T-helper 2 cell (primary cell): ENCODE data around the gene HEXIM2.
"Not testable (repeated sequence)": the region's sequence is repeated elsewhere in the genome, so short reads cannot be mapped to it uniquely, and the experiment has no call there.

Experiments used
- DNase-seq, 5 experiments: peaks; one replicate each; pipeline versions ENCODE4 v3.0.0 to v3.0.0-alpha.2; 2012 to 2022

HEXIM2 gene

GRCh38 chr17:45171338-45172231 is 9.9 kb downstream of the HEXIM2 start:
- DNase-seq = no peak

- no peak for DNase-seq
Observed at GRCh38 chr17:45172232-45172540, 10.5 kb downstream of the HEXIM2 start.

DNA sequence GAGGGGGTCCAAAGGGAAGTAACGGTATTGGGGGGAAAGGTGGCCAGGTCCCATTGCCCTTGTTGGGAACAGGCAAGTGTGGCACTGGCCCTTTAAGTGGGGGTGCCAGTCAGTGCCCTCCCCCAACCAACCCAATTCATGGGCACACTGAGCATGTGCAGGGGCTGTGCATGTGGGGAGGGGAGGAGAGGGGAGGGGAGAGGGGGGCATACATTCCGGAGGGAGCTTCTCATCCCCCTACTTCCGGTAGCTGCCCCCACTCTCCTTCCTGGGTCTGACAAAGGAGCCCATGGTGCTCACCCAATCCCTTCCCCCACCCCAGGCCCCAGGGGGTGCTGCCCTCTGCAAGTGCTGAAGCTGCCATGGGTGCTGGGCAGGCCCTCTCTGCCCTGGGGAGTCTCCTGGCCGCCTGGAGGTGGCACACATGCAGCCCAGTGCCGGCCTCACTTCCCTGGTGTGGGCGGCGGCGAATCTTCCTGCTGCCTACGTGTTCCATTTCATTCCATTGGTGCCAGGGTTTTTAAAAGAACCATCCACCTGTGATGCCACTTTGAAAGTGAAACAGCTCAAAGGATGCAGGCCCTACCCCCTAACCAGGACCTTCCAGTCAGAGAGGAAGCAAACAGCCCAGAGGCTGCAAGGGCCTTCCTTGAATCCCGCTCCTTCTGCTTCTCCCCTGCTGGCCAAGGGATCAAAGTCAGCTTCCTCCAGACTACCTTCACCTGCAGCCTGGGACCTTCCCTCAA is 11.0 kb downstream of the HEXIM2 start:
- DNase-seq = peak in 4 of 5 experiments; percentile 18 to 83 (median 25)

DNA sequence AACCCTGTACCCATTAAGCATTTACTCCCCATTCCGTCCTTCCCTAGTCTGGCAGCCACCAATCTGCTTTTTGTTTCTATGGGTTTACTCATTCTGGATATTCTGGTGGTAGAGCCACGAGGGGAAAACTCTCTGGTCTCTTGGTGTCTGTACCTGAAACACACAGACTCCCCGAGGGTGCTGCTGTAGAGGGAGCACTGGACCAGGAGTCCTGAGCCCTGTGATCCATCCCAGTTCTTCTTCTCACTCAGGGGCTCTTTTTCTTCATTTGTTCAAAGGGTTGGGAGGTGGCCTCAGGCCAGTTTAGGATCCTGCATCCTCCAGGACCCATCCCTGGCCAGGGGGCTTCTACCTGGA is 14.1 kb downstream of the HEXIM2 start:
- no peak for DNase-seq

DNA sequence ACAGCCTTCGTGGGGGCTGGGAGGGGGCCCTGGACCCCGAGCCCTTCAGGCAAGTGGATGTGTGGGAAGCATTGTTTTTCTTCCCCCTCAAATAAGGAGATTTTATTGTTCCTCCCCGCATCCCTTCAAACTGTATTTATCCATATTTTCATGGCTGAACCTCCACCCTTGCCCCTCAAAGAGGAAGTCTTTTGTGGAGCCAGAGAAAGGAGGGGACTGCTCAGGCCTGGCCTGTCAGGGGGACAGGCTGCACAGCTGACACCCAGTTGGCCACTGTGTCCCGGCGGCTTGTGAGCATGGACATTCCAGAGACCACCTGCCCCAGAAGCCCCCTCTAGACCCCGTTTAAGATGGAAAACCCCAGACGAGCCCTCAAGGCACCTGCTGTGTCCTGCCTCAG is 15.9 kb downstream of the HEXIM2 start:
- no peak for DNase-seq

GRCh38 chr17:45184144-45184543 is 22.5 kb downstream of the HEXIM2 start:
- no peak for DNase-seq

DNA sequence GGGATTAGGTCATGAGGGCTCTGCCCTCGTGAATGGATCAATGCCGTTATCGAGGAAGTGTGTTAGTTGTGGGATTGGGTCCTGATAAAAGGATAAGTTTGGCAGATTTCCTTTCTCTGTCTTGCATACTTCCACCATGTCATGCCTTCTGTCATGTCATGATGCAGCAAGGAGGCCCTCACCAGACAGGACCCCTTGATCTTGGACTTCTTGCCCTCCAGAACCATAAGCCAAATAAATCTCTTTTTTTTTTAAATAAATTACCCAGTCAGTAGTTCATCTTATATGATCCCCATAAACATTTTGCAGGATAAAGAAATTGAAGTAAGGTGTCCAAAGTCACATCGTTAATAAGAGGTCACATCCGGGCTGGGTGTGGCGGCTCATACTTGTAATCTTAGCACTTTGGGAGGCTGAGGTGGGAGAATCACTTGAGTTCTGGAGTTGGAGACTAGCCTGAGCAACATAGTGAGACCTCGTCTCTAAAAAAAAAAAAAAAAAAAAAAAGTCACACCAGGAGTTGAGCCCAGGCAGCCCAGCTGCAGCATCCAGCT is 25.2 kb downstream of the HEXIM2 start:
- DNase-seq = no peak

DNA sequence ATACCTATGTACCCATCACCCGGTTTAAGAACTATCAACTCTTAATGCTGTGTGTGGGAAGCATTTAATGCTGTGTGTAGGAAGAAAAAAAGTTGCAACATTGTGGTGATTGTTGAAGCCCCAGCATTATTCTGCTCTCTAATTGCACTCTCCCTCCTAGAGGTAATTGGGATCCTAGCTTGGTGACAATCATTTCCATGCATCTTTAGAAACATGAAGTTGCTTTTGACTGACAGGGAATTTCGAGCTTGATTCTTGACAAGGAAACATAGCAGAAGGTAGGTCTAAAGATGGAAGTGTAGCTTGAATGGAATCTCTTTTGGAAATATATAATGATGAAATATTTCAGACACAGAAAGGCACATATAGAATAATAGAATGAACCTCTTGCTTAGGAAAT is 27.3 kb downstream of the HEXIM2 start:
- DNase-seq = no peak

- no peak for DNase-seq
Observed at GRCh38 chr17:45190503-45191255, 29.0 kb downstream of the HEXIM2 start.

DNA sequence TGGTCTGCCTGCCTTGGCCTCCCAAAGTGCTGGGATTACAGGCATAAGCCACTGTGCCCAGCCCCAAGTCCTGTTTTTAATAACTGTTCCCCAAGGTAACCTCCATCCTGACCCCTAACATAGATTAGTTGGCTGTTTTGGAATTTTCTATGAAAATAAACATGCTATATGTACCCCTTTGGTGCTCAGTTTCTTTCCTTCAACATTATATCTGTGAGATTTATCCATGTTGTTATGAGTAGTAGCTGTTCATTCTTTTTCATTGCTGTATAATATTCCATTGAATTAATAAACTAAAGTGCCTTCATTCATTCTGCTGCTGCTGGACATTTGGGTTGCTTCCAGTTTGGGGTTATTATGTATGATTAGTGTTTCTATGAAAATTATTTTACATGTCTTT is 33.7 kb downstream of the HEXIM2 start:
- DNase-seq = no peak

- DNase-seq = no peak
Observed at GRCh38 chr17:45197108-45197507, 35.4 kb downstream of the HEXIM2 start.

DNA sequence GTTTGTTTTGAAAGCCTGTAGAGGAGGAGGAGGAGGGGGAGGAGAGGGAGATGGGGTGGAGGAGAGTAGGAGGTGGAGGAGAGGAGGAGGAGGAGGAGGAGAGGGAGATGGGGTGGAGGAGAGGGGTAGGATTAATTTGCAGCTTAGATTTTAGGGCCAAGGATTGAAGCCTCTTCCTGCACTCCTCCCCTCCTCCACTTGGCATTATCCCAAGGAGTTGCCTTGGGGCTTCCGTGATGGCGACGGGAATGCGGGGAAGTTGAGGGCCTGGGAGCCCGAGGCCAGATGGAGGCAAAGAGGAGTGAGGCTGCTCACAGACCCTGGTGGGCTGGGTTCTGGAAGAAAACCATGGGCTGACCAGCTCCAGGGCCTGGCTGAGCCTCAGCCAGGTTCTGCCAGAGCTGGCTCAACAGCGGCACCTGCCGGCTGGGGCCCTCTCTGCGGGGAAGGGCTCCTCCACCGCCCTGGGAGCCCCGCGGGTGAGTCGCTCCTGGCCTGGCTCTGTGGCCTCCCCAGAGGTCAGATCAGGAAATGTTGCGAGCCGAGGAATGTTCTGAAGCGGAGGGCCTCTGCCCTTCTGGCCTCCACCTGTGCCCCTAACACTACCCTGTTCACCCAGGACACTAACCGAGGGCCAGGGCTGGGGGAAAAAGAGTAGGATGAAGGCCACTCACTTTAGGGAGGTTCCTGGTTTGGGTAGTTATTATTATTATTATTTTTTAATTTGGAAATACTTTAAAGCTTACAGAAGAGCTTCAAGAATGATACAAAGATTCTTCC is 36.1 kb downstream of the HEXIM2 start:
- peak; percentile 68 to 84 (median 76) for DNase-seq

DNA sequence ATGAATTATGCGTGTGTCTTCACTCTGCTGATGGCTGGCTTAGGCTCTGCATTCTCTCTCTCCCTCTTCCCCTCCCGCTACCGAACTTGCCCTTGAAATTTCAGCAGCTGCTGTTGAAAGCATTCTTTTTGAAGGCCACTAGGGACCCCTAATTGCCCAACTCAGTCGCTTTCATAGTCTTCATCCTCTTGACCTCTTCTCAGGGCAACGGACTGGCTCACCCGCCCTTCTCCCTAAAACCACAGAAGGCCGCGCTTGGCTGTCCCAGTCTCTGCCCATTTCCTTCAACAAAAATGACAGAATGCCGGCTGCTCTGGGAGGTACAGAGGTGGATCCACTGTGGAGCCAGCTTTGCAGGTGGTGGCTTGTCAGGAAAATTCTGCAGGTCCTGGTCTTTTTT is 39.0 kb downstream of the HEXIM2 start:
- DNase-seq = no peak

- DNase-seq = no peak
Observed at GRCh38 chr17:45201457-45201856, 39.8 kb downstream of the HEXIM2 start.

- not testable (repeated sequence) for DNase-seq
Observed at GRCh38 chr17:45201880-45202279, 40.2 kb downstream of the HEXIM2 start.

GRCh38 chr17:45218895-45219661 is 57.4 kb downstream of the HEXIM2 start:
- peak; percentile 68 to 84 (median 73) for DNase-seq
